Muscle of arm (tissue), 12 donors: ENCODE measurements around the gene SDK2. TPM values are rescaled to one million over a fixed set of nuclear protein-coding genes. Genes with fewer than 3 reads are reported as not detected.

ENCODE experiments used
- DNase-seq: peaks from one replicate; pipeline ENCODE4 v3.0.0-alpha.2; 2013
- polyA plus RNA-seq, 12 donors: library from polyadenylated mRNA; unstranded; fragments of 120-200 nt; gene quantifications; one replicate each; pipeline ENCODE4 v1.2.1, GENCODE V29; 2013; ENCODE audit not compliant: insufficient read length in 12 of 12

The SDK2 gene
- polyA plus RNA-seq, 12 donors = 14.0 to 38.3 (median 28.7) TPM

DNA sequence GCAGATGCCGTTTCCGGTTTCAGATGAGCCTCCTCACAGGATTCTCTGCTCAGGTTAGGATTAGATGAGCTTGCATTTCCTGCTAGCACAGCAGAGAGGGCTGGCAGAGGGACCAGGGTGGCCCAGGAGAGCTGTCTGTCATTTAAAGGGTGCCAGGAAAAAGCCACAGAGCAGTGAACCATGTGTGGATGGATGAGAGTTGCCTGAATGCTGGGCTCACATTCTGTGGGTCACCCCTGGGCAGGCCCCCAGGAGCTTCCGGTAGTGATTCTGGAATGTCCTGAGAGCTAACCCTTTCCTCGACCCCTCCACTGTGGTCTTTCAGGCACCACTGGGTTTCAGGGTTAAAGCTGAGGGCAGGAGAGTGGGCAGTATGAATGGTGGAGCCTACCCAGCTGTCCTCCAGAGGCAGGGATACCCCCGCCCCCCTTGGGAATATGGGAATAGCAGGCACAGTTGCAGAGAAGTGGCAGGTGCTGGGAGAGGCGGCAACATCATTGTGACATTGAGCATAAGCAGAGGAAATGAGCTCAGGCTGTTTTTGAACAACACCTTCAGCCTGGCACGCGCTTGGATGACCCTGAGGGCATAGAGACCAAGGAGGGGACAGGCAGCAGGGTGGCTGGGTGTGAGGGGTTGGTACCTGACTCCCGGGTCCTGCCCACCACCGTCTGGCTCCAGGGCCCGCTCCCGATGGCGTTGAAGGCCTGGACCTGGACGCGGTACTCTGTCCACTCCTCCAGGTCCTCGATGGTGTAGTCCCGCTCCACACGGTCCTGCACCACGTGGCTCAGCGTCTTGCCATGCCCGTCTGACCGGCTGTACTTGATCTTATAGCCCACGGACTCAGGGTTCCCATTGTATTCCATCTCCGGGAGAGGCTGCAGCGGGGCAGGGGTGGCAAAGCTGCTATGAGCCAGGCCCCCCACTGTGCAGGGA is 249.5 kb downstream of the SDK2 start:
- DNase-seq = no peak

- DNase-seq = no peak
These were observed 250.3 kb downstream of the SDK2 start for GRCh38 chr17:73393962-73394361.

DNA sequence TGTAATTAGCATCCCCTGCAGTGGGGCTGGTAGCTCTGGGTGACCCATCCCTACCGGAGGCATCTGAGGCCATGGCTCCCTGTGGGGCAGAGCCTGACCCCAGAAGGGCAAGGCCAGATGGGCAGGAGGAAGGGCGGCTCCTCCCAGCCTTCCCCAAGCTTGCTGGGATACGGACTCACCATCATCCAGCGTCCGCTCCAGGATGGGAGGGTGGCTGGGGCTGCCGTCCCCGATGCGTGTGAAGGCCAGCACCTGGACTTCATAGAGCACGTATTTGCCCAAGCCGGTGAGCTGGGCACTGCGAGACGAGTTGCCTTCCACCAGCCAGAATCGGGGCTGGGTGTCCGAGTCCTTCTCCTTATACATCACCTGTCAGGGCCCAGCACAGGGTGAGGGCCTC is 250.9 kb downstream of the SDK2 start:
- no peak for DNase-seq

DNA sequence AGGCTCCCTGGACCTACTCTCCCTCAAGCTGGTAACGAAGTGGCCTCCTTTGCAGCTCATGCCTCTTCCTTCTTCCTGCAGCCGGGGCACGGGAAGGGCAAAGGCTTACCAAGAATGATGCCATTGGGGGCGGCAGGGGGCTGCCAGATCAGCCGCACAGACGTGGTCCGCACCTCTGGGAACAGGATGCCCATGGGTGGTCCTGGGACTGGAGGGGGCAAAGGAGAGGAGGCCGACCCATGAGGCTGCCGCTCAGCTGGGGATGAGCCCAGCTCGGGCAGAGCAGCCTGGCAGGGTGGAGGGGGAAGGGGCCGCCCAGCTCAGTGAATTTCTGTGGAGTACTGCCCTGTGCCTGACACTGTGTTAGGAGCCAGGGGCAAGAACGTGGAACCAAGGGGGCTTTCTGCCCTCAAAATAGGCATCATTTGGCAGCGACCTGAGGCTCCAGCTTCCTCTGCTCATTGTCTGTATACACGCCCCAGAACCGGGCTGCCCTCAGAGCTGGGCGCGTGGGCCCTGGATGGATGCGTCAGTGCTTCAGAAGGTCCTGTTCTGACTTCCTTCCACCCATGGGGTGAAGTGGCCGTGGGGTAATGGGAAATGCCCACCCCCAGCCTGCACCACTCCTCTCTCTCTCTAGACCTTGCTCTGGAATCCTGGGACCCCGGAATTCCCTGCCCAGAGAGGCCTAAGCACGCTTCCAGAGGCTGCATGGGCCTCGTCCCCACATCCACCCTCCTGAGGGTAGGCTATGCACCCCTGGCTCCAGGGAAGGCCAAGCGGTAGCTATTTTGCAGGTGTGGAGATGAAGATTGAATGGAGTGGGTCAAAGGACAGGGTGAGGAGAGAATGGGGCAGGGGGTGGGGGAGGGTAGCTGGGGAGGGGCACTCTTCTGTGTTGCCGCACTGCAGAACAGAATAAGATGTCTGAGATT is 252.6 kb downstream of the SDK2 start:
- no peak for DNase-seq

DNA sequence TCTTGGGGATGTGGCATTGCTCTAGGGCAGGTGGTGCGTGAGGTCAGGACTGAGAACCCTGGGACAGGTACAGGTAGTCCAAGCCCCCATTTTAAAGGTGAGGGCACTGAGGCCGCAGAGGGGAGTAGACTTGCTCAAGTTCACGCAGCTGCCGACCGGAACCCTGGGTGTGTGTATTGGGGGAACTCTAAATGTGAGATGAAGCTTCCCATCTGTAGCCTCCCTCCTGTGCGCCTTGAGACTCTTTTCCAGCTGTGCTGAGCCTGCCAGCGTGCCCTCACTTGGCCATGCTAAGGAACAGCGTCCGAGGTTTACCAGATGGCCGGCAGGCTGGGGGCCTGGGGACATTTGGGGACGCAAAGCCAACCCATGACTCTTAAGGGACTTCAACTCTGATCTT is 253.4 kb downstream of the SDK2 start:
- no peak for DNase-seq

- DNase-seq = no peak
These were observed 254.0 kb downstream of the SDK2 start for GRCh38 chr17:73390221-73390620.

GRCh38 chr17:73389411-73389810 is 254.8 kb downstream of the SDK2 start:
- no peak for DNase-seq

DNA sequence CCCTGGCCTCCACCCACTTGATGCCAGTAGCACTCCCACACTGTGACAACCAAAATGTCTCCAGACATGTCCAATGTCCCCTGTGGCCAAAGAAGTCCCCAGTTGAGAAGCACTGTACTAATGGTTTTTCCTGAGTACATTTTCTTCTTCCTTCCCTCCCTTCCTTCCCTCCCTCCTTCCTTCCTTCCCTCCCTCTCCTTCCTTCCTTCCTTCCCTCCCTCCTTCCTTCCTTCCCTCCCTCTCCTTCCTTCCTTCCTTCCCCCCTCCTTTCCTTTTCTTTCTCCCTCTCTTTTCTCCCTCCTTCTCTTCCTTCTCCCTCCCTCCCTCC is 255.7 kb downstream of the SDK2 start:
- DNase-seq = no peak

DNA sequence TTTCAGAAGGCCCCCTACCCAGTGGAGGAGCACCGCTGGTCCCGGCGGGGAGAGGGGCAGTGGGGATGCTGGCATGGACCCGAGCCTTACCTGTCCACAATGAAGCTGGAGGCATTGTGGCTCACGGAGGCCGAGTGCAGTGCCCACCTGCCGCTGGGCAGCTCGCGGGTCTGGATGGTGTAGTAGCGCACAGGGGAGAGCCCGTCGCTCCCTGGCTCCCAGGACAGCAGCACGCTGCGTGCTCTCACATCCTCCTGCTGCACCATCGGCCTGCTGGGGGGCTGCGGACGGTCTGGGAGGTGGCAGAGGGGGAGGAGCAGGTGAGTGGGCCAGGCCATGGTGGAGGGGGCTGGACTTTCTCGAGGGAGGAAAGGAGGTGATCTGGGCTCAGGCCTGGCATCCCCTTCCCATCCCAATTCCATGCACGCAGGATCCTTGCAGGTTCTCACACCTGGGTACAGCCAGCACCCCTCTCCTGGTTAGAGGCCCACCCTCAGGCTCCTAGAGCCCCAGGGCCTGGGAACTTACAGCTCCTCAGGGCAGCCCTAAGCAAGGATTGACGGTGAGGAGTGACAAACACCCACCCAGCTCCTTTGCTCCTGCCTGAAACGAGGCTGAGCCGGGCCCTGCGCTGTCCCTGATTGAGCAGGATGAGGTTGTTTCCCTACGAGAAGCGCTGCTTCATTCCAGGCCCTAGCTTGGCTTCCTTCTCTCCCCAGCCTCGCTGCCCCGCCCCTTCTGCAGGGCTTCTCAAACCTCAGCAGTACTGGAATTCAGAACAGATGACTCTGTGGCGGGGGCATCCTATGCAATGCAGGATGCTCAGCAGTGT is 256.3 kb downstream of the SDK2 start:
- no peak for DNase-seq

- DNase-seq = no peak
These were observed 257.7 kb downstream of the SDK2 start for GRCh38 chr17:73386561-73386960.

GRCh38 chr17:73384926-73385325 is 259.3 kb downstream of the SDK2 start:
- DNase-seq = no peak

DNA sequence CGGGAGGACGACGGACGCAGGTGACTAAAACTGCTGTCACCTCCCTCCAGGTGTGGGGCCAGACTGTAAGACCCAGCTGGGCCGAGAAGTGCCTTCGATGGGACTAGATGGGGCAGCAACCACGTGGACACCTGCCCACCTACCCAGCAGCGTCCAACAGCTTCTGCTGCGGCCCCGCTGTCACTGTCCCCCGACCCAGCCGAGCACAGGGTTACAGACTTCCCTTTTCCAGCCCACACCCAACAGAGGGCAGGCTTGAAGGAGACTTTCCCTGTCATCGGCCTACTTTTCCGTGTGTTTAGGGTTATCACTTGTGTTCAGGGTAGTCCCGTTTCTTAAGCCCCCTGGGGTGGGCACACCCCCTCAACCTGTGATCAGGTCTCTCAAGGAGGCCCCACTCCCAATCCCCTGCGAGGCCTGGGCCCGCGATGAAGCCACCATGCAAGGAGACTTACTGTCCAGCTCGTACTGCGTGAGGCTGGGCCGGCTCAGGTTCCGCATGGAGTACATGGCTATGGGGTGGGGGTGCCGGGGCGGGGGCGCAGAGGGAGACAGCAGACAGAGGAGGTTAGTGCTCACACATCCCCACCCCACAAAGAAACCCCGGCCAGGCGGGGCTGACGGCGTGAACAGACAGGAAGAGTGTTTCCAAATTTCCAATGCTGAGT is 263.7 kb downstream of the SDK2 start:
- DNase-seq = no peak

DNA sequence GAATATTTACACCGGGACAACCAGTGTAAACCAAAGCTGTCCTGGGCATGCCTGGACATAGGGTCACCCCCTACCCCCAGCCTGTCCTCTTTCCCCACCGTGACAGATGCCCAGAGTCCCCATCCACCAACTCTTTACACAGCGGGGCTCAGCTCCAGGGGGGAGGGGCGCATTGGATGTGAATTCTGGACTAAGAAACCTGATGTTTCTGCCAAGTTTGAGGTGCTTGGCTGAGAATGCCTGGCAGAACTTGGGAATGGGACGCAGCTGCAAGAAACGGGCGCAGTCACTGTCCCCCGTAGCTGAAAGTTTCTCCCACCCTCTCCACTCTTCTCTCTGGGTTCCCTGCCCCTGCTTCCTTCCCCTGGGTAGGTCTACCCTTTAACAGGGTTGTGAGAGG is 264.4 kb downstream of the SDK2 start:
- DNase-seq = no peak

DNA sequence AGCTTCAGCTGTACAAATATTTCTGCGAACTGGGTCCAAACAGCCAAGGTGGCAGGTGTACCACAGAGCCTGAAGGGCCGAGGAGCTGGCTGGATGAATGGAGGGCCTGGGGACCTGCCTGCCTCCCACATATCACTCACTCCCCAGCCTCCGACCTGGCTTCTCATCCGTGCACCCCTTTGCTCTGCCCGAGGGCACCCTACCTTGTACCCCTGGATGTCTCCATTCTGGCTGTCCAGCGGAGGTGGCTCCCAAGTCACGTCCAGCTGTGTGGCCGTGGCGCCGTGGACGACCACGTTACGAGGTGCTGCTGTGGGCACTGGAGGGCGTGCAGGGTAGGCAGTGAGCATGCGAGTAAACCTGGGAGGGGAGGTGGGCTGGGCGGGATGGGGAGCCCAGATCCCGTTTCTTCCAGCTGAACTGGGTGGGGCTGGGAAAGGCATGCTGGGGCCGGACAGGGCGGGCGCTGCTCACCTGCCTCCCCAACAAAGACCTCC is 265.2 kb downstream of the SDK2 start:
- DNase-seq = no peak

DNA sequence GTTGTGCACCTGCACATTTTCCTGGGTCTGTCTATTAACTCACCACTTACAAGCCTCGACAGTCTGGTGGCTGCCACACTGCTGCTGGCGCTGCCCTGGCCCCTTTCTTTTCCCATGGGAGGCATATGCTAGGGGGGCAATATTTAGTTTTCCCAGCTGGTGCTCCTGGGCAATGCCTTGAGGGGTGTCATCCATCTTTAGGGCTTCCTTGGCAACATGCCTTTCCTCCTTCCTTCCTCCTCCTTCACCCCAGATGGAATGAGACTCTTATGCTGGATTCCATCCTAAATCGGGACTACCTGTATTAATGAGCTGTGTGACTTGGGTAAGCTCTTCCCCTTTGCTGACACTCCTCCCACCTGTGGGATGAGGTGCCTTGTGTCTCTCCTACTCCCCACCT is 267.6 kb downstream of the SDK2 start:
- DNase-seq = no peak

GRCh38 chr17:73376152-73376551 is 268.1 kb downstream of the SDK2 start:
- DNase-seq = no peak

DNA sequence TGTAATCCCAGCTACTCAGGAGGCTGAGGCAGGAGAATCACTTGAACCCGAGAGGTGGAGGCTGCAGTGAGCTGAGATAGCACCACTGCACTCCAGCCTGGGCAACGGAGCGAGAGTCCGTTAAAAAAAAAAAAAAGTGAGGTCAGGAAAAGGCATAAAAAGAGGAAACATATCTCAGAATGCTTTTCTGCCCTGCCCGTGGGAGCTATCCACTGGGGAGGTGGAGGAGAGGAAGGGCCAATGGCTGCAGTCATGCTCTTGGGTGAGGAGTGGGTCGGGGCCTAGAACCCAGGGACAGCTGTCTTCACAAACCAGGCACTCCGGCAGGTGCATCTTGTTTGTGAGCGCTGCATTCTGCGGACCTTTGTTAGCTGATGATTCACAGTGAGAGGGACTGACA is 272.4 kb downstream of the SDK2 start:
- DNase-seq = no peak

- DNase-seq = no peak
These were observed 273.0 kb downstream of the SDK2 start for GRCh38 chr17:73371285-73371684.

DNA sequence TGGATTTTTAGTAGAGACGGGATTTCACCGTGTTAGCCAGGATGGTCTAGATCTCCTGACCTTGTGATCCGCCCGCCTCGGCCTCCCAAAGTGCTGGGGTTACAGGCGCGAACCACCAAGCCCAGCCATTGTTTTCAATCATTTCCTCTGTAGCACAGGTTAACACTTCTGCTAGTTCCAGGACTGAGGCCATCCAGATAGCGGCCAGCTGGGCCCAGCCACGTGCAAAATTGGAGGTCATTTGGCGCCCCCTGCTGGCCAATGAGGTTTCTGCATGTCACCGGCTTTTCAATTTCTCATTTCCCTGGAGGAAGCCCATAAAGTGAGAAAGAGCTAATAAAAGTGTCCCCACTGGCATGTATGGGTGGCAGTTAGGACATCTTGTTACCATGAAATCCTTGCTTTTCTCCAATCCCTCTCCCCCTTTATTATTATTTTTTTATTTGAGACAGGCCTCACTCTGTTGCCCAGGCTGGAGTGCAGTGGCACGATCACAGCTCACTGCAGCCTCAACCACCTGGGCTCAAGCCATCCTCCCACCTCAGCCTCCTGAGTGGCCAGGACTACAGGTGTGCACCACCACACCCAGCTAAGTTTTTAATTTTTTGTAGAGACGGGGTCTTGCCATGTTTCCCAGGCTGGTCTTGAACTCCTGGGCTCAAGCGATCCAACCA is 274.3 kb downstream of the SDK2 start:
- DNase-seq = peak; percentile 89

DNA sequence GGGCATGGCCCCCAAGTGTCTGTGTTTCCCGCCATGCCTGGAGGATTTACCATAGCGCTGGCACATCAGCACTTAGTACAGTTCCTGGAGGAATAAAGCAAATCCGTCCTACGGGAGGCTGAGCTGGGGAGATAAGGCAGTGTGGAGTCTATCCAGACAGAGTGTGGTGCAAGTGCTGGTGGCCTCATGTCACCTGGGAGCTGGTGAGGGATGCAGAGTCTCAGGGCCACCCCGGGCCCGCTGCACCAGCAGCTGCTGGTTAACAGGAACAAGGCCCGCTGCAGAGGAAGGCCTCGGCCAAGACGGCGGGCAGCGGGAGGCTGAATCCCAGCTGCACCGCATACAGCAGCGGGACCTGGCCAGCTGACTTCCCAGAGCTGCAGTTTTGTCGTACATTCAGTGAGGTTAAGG is 275.1 kb downstream of the SDK2 start:
- no peak for DNase-seq
